Lower leg skin (tissue), 4 donors: ENCODE results near the gene REM2. TPM values are rescaled to one million over a fixed set of nuclear protein-coding genes. Genes with fewer than 3 reads are reported as not detected.

Experiments
- DNase-seq, 2 donors: peaks; one replicate each; pipeline ENCODE4 v3.0.0-alpha.2; 2019; ENCODE audit warnings: low spot score in 2 of 2
- H3K4me3 ChIP-seq: fragments of 200-600 bp; sonication (generic); 2 replicates; pipeline ENCODE4 v1.5.1; 2017; ENCODE audit warnings: mild to moderate bottlenecking, low read depth; ENCODE audit not compliant: poor library complexity, severe bottlenecking
- POLR2A ChIP-seq, 2 donors: fragments of 450-650 bp; IDR thresholded peaks; one replicate each; pipeline ENCODE4 v1.6.1; 2016 to 2017; ENCODE audit warnings: antibody characterized with exemption in 2 of 2, mild to moderate bottlenecking in 1 of 2, moderate library complexity in 1 of 2
- WGBS, 2 donors: methylation state at CpG; one replicate each; pipeline ENCODE4 v1.1.5; 2018; 5-methylcytosine and 5-hydroxymethylcytosine counted together
- intact Hi-C: fragments of 100-400 bp; cut with DNase I; formaldehyde crosslinking; loops from one replicate; pipeline ENCODE4 v1.15.0; 2023; ENCODE audit warnings: low total_unique reads
- total RNA-seq, 4 donors: library from RNA; depleted of rRNA; stranded (reverse); fragments of >200 nt; gene quantifications; one replicate each; pipeline ENCODE4 v1.1.0, GENCODE V29; 2016
- TF ChIP-seq, protein P1 (sequence below), 3 donors: fragments of 450-650 bp; IDR thresholded peaks; one replicate each; pipeline ENCODE4 v1.5.1; 2016; ENCODE audit warnings: antibody characterized with exemption in 3 of 3, mild to moderate bottlenecking in 3 of 3, moderate library complexity in 2 of 3

The REM2 gene
- total RNA-seq, 4 donors from 2014 or later, result 0.52 to 2.5 (median 1.5) TPM

- DNase-seq, result no peak
- 69 to 80% methylated on average over 1 of the region's 1 CpG for WGBS, 2 donors
- H3K4me3 ChIP-seq, result no peak overlapping the region
- TF ChIP-seq, protein P1, sequence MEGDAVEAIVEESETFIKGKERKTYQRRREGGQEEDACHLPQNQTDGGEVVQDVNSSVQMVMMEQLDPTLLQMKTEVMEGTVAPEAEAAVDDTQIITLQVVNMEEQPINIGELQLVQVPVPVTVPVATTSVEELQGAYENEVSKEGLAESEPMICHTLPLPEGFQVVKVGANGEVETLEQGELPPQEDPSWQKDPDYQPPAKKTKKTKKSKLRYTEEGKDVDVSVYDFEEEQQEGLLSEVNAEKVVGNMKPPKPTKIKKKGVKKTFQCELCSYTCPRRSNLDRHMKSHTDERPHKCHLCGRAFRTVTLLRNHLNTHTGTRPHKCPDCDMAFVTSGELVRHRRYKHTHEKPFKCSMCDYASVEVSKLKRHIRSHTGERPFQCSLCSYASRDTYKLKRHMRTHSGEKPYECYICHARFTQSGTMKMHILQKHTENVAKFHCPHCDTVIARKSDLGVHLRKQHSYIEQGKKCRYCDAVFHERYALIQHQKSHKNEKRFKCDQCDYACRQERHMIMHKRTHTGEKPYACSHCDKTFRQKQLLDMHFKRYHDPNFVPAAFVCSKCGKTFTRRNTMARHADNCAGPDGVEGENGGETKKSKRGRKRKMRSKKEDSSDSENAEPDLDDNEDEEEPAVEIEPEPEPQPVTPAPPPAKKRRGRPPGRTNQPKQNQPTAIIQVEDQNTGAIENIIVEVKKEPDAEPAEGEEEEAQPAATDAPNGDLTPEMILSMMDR (IDR thresholded peaks at IDR 0.05), result no peak
- no peak for TF ChIP-seq POLR2A (IDR thresholded peaks at IDR 0.05)
- intact Hi-C loops, result no loop called here
Observed at GRCh38 chr14:22890416-22890815, 7.4 kb downstream of the REM2 start.

GRCh38 chr14:22892488-22892887 lies 9.5 kb downstream of the REM2 start:
- TF ChIP-seq, protein P1 (IDR thresholded peaks at IDR 0.05), result no peak
- TF ChIP-seq POLR2A (IDR thresholded peaks at IDR 0.05), result no peak
- DNase-seq, result no peak
- WGBS, 2 donors, result 68 to 77% methylated on average over 6 to 7 of the region's 7 CpGs
- intact Hi-C loops, result no loop called here
- H3K4me3 ChIP-seq, result no peak overlapping the region

DNA sequence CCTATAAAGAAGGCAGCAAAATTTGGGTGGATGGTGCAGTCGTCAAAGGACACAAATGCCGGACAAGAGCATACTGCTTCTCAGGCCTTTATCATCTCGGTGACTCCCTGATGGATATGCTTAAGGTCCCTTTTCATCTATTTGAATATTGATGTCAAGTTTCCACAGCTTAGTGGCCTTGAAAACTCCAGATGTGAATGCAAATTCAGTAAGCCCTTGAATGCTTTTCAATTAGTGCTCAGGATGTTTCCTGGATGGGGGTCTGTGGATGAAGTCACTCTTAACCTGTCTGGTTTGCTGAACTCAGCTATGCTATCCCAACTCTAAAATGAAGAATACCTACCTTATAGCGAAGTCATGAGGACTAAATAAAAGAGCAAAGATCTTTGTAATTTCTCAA lies 10.7 kb downstream of the REM2 start:
- intact Hi-C loops, result no loop called here
- H3K4me3 ChIP-seq, result no peak overlapping the region
- TF ChIP-seq POLR2A (IDR thresholded peaks at IDR 0.05), result no peak
- TF ChIP-seq, protein P1 (IDR thresholded peaks at IDR 0.05), result no peak
- WGBS, 2 donors, result 91 to 93% methylated on average over 4 of the region's 4 CpGs
- DNase-seq, result no peak

- no peak for DNase-seq
- WGBS, 2 donors, result 100% methylated on average over 1 of the region's 1 CpG
- TF ChIP-seq POLR2A (IDR thresholded peaks at IDR 0.05), result no peak
- TF ChIP-seq, protein P1 (IDR thresholded peaks at IDR 0.05), result no peak
- intact Hi-C loops, result no loop called here
- H3K4me3 ChIP-seq, result no peak overlapping the region
Observed at GRCh38 chr14:22895402-22895801, 12.4 kb downstream of the REM2 start.

DNA sequence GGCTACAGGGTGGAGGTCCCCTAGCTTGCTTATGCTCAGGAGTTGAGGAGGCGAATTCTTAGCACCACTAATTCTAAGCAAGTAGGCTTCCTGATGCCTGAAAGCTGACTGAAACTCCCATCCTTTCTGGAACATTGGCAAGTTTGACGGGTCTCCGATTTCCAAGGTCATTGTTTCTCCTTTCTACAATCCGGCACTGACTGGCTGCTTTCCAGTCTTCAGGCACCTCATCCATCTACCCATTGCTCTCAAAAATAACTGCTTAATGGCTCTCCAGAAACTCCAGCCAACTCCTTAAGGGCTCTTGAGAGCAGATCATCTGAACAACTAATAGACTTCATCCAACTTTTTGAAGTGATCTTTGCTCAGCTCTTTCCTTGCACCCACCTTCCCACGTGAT lies 13.3 kb downstream of the REM2 start:
- 61 to 66% methylated on average over 5 of the region's 5 CpGs for WGBS, 2 donors
- intact Hi-C loops, result no loop called here
- H3K4me3 ChIP-seq, result no peak overlapping the region
- TF ChIP-seq, protein P1 (IDR thresholded peaks at IDR 0.05), result no peak
- no peak for TF ChIP-seq POLR2A (IDR thresholded peaks at IDR 0.05)
- no peak for DNase-seq

DNA sequence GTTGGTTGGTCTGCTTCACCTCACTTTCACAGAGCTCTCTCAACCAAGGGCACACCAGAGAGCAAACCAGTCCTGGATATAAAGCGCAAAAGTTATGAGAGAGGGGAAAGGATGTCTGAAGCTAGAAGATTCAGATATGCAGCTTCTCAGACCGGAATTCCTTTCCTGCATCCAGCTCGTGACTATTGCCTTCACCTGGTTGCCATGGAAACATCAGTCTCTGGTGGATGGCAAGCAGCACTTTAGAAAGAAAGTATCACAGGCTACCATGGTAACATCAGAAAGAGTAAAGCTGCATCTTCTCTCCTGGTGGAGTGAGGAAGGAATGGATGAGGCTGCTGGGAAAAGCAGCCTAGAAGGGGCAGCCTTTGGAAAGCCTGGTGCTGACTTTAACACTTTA lies 13.7 kb downstream of the REM2 start:
- no peak overlapping the region for H3K4me3 ChIP-seq
- no peak for DNase-seq
- TF ChIP-seq, protein P1 (IDR thresholded peaks at IDR 0.05), result no peak
- no peak for TF ChIP-seq POLR2A (IDR thresholded peaks at IDR 0.05)
- 79 to 84% methylated on average over 3 of the region's 3 CpGs for WGBS, 2 donors
- intact Hi-C loops, result no loop called here
